K562 (cell line): Measurements from ENCODE around the gene TJP3. TPM values are rescaled to one million over a fixed set of nuclear protein-coding genes. Genes with fewer than 3 reads are reported as not detected.

Experiments
- ATAC-seq: fragments of 200-7000 bp; cut with Tn5 transposase; 3 replicates; pipeline ENCODE4 v1.9.1; 2020; ENCODE audit warnings: moderate library complexity
- BruUV-seq: library from RNA; stranded (reverse); fragments of 400-500 nt; replicated peaks from 2 replicates; lab custom pipeline; 2021; lab: Mats Ljungman, UMichigan
- CTCF ChIA-PET: fragments of 300-600 bp; formaldehyde crosslinking; extraction: SDS; loops from one replicate; lab custom pipeline; 2021; ENCODE audit warnings: low intra/inter-chr PET ratio; lab: Yijun Ruan, JAX
- POLR2A ChIA-PET: fragments of 300-600, 350-650 bp; sonication (Branson Sonifier 250); formaldehyde crosslinking; extraction: SDS; loops from one replicate; lab custom pipeline; 2021; ENCODE audit warnings: antibody characterized with exemption, inconsistent platforms; lab: Yijun Ruan, JAX
- DNase-seq, 4 experiments: peaks; one replicate each; pipeline versions ENCODE4 v3.0.0 to v3.0.0-alpha.2; 2011 to 2018; ENCODE audit warnings: low spot score in 3 of 4, mixed read lengths in 3 of 4; ENCODE audit errors: extremely low read depth in 1 of 4
- FAIRE-seq: peaks from 2 replicates; lab custom pipeline; 2011; peaks lifted over from hg19 to GRCh38; lab: Jason Lieb, UNC
- H2AFZ ChIP-seq: 2 replicates; pipeline ENCODE4 v1.6.0; 2011; ENCODE audit warnings: low read depth, low read length, control low read depth, inconsistent platforms
- H3K27ac ChIP-seq: fragments of 200-600 bp; 3 replicates; pipeline ENCODE4 v1.8.0; 2011; ENCODE audit warnings: low read depth, mild to moderate bottlenecking, control low read depth, inconsistent platforms, low read length, moderate library complexity, mixed read lengths; ENCODE audit errors: extremely low read depth
- H3K27me3 ChIP-seq, 2 experiments: fragments of 300-600 bp in 1 of 2; 2 replicates in 1 of 2; 3 replicates in 1 of 2; pipeline versions ENCODE4 v1.6.0 to v1.8.0; 2011; ENCODE audit warnings: inconsistent platforms in 2 of 2, low read length in 2 of 2, mild to moderate bottlenecking in 1 of 2, mixed read lengths in 1 of 2, moderate library complexity in 1 of 2; ENCODE audit not compliant: control insufficient read depth in 2 of 2, insufficient read depth in 2 of 2
- H3K36me3 ChIP-seq: fragments of 300-600 bp; 3 replicates; pipeline ENCODE4 v1.8.0; 2011; ENCODE audit warnings: mild to moderate bottlenecking, low read length, inconsistent platforms; ENCODE audit not compliant: control insufficient read depth, insufficient read depth
- H3K4me1 ChIP-seq, 2 experiments: fragments of 200-600 bp in 1 of 2; replicated peaks in 1 of 2; 2 replicates in 1 of 2; 3 replicates in 1 of 2; pipeline versions ENCODE4 v1.5.1 to v1.8.0; 2011; ENCODE audit warnings: inconsistent platforms in 2 of 2, low read length in 2 of 2, mild to moderate bottlenecking in 1 of 2, mixed read lengths in 1 of 2, moderate library complexity in 1 of 2; ENCODE audit not compliant: control insufficient read depth in 2 of 2, insufficient read depth in 2 of 2
- H3K4me2 ChIP-seq: 2 replicates; pipeline ENCODE4 v1.6.1; 2011; ENCODE audit warnings: low read length, control low read depth, inconsistent platforms, mixed read lengths; ENCODE audit not compliant: insufficient read depth
- H3K4me3 ChIP-seq: fragments of 200-600 bp; sonication (generic), shearing (Covaris generic); 2 replicates; pipeline ENCODE4 v1.5.1; 2016; ENCODE audit warnings: control low read depth, inconsistent platforms
- H3K79me2 ChIP-seq: fragments of 200-600 bp; 3 replicates; pipeline ENCODE4 v1.8.0; 2011; ENCODE audit warnings: low read length, inconsistent platforms; ENCODE audit not compliant: control insufficient read depth, insufficient read depth
- H3K9ac ChIP-seq, 2 experiments: 2 replicates each; pipeline versions ENCODE4 v1.6.0 to v1.6.1; 2011; ENCODE audit warnings: low read depth in 2 of 2, low read length in 2 of 2, control low read depth in 1 of 2, inconsistent platforms in 1 of 2, mild to moderate bottlenecking in 1 of 2, mixed read lengths in 1 of 2; ENCODE audit not compliant: insufficient read depth in 1 of 2
- H3K9me1 ChIP-seq: one replicate; pipeline ENCODE4 v1.6.0; 2011; ENCODE audit warnings: inconsistent platforms, mild to moderate bottlenecking, low read length, moderate library complexity; ENCODE audit not compliant: control insufficient read depth, insufficient read depth
- H3K9me3 ChIP-seq: replicated peaks from 2 replicates; pipeline ENCODE4 v1.5.1; 2011; ENCODE audit warnings: low read depth, low read length, inconsistent platforms; ENCODE audit not compliant: control insufficient read depth, insufficient read depth
- H4K20me1 ChIP-seq: replicated peaks from 2 replicates; pipeline ENCODE4 v1.6.1; 2011; ENCODE audit warnings: low read length, inconsistent platforms, mixed read lengths; ENCODE audit not compliant: control insufficient read depth, insufficient read depth
- ATF7 ChIP-seq: fragments of 450-650 bp; IDR thresholded peaks from 2 replicates; pipeline ENCODE4 v1.7.1; 2014; ENCODE audit warnings: mild to moderate bottlenecking, moderate library complexity
- BACH1 ChIP-seq: fragments of 200-800 bp; sonication (Bioruptor generic); IDR thresholded peaks from 2 replicates; pipeline ENCODE4 v1.6.1; 2016; ENCODE audit warnings: missing genetic modification characterization, missing compliant biosample characterization
- CTBP1 ChIP-seq: fragments of 450-650 bp; IDR thresholded peaks from 2 replicates; pipeline ENCODE4 v1.6.1; 2016; ENCODE audit warnings: borderline replicate concordance
- FOXA1 ChIP-seq: fragments of 450-650 bp; IDR thresholded peaks from 2 replicates; pipeline ENCODE4 v1.6.1; 2016; ENCODE audit warnings: mild to moderate bottlenecking, borderline replicate concordance
- GABPB1 ChIP-seq: sonication (generic); formaldehyde crosslinking; IDR thresholded peaks from 2 replicates; pipeline ENCODE4 v1.8.0; 2022; ENCODE audit warnings: mild to moderate bottlenecking, missing genetic modification reagents
- MCM3 ChIP-seq: fragments of 450-650 bp; IDR thresholded peaks from 2 replicates; pipeline ENCODE4 v1.6.1; 2016
- NR2C1 ChIP-seq, 2 experiments: fragments of 450-650 bp; IDR thresholded peaks; 2 replicates each; pipeline ENCODE4 v1.6.1; 2017; ENCODE audit warnings: mild to moderate bottlenecking in 2 of 2, antibody characterized with exemption in 1 of 2, inconsistent platforms in 1 of 2, missing compliant biosample characterization in 1 of 2, missing genetic modification characterization in 1 of 2
- PCBP2 ChIP-seq: fragments of 200-400 bp; formaldehyde crosslinking; IDR thresholded peaks from 2 replicates; pipeline ENCODE4 v1.6.1; 2018; ENCODE audit warnings: low read length, low read depth, mild to moderate bottlenecking, moderate library complexity; ENCODE audit not compliant: poor library complexity, severe bottlenecking
- SMARCA4 ChIP-seq: fragments of 450-650 bp; IDR thresholded peaks from 2 replicates; pipeline ENCODE4 v1.6.1; 2016
- TAF7 ChIP-seq: fragments of 450-650 bp; IDR thresholded peaks from 2 replicates; pipeline ENCODE4 v1.6.1; 2016; ENCODE audit warnings: missing genetic modification characterization, missing compliant biosample characterization
- UBTF ChIP-seq, 2 experiments: IDR thresholded peaks; 2 replicates each; pipeline ENCODE4 v1.6.1; 2012; ENCODE audit warnings: improper control_type of control experiment in 2 of 2, low read depth in 2 of 2, low read length in 2 of 2, borderline replicate concordance in 1 of 2
- WGBS: fragments of 100-300 bp; shearing (Covaris generic); methylation state at CpG from one replicate; pipeline ENCODE4 v1.1.6; 2016; ENCODE audit warnings: low coverage, mixed read lengths; ENCODE audit not compliant: insufficient coverage; ENCODE audit errors: missing lambda C conversion rate; 5-methylcytosine and 5-hydroxymethylcytosine counted together
- in situ Hi-C: fragments of 300-500 bp; cut with MboI; formaldehyde crosslinking; loops from 4 replicates; pipeline ENCODE4 v1.15.0; 2018; ENCODE audit warnings: inconsistent platforms, mixed read lengths
- intact Hi-C: fragments of 100-400 bp; cut with micrococcal nuclease; formaldehyde crosslinking; loops from 2 replicates; pipeline ENCODE4 v1.14.2; 2022
- polyA plus RNA-seq, 8 experiments: library from polyadenylated mRNA; depleted of rRNA in 4 of 8; stranded (reverse) in 5 of 8; unstranded in 3 of 8; fragments of >200 nt; fragmentation: Nextera tagmentation in 2 of 8; fragmentation: Illumina TruSeq in 1 of 8; extraction: Ambion mirVana in 2 of 8; extraction: Trizol in 1 of 8; gene quantifications; 2 replicates each; pipeline versions ENCODE4 v1.2.1 to v1.2.3, GENCODE V29; 2011 to 2014; ENCODE audit warnings: inconsistent platforms in 1 of 8, missing spikeins in 1 of 8
- total RNA-seq, 7 experiments: library from RNA; depleted of rRNA in 6 of 7; stranded (reverse); fragments of >200 nt in 6 of 7; fragmentation: Illumina TruSeq in 2 of 7; extraction: Trizol in 2 of 7; gene quantifications; 2 replicates each; pipeline versions ENCODE4 v1.2.1 to v1.2.3, GENCODE V29; 2011 to 2021; ENCODE audit warnings: low replicate concordance in 1 of 7
- TF ChIP-seq, protein P1 (sequence below): sonication (generic); formaldehyde crosslinking; IDR thresholded peaks from 2 replicates; pipeline ENCODE4 v1.8.0; 2023; ENCODE audit warnings: missing genetic modification reagents, mild to moderate bottlenecking, borderline replicate concordance

Gene TJP3
- total and polyA plus RNA-seq, 9 of the 15 experiments (the other 6 are each of a cell fraction or from before 2014, with no cell fraction given), result 0.11 to 2.4 (median 0.57) TPM; not detected in 1

DNA sequence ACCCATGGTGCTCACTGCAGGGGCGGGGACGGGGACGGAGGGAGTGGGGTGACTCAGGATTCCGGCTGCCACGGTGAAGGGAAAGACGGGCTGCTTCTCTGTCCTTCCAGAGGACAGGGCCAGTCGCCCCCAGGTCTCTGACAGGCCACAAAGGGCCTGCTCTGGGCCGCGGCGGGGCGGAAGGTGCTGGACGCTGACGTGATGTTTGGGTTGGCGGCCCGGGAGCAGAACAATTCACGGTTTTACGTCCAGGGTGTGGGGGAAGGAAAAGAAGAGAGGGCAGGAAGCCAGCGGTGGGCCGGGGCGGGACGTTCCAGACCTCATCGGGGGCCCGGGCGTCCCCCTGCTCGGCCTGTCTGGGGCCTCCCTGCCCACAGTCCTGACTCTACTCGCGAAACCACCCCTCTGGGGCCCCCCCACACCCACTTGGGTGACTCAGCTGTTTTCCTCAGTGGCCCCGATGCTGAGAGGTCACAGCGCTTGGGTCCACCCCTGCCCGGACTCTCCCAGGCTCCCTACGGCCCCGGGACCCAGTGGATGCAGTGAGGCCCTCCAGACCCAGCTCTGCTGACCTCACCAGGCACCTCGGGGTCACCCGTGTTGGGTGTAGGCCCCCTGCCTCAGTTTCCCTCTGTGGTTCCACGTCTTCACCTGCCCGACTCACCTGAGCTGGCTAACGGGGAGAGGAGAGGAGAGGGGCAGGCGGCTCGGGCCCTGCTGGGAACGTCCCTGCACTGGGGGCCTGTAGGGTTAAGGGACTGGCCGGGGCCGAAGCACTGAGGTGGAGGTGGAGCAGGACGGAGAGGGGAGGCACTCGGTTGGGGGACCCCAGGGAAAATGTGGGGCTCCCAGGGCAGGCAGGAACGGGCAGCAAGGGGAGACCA, 37.1 kb upstream of the TJP3 start:
- peak overlapping the region; percentile 56 for H2AFZ ChIP-seq
- DNase-seq (peak; percentile 83 to 89 (median 86)), ATAC-seq (peak; percentile 74), FAIRE-seq (peak; percentile 85)
- H3K4me2 ChIP-seq, result peak overlapping the region; percentile 82
- H3K79me2 ChIP-seq, result peaks cover 52% of the 10 kb centered on the region
- peak overlapping the region; percentile 96 for H3K27ac ChIP-seq
- peaks cover 34 to 83% of the 10 kb centered on the region in 2 experiments for H3K4me1 ChIP-seq
- no peaks in the 10 kb centered on the region for H3K9me1 ChIP-seq
- 0 out of 2 replicates have a peak, but pooled peaks cover 4% of the 10 kb centered on the region for H4K20me1 ChIP-seq
- peak overlapping the region; percentile 13 for H3K4me3 ChIP-seq
- in situ Hi-C loops, result no loop called here
- peak overlapping the region; percentile 85 to 90 for H3K9ac ChIP-seq
- H3K9me3 ChIP-seq, result no peaks in the 10 kb centered on the region
- POLR2A ChIA-PET, result interaction anchor here (0.5 to 4.1 kb wide), 18 partner anchors 10 to 307 kb away, joined by 3 to 16 read pairs (median 3); partner anchors contain the start of genes MFSD12 and MRPL54
- WGBS, result 10% methylated on average over 28 of the region's 45 CpGs
- CTCF ChIA-PET, result interaction anchor here (0.6 to 1.6 kb wide), 3 partner anchors 19 to 179 kb away, joined by 3 to 4 read pairs (median 3); no protein-coding TSS in a partner anchor
- no peaks in the 10 kb centered on the region for H3K27me3 ChIP-seq
- intact Hi-C loops, result no loop called here
- BruUV-seq, result no TSS peak
- peaks cover 15% of the 10 kb centered on the region; the same call in 2 of the 3 replicates for H3K36me3 ChIP-seq
- no peak for TF ChIP-seq FOXA1
- TF ChIP-seq SMARCA4, result 0 out of 2 replicates have a peak, but pooled peaks have one; percentile 47
- peak; percentile 62 for TF ChIP-seq NR2C1 (IDR thresholded peaks at IDR 0.05)
- peak; percentile 50; the same call in 1 of the 2 replicates for TF ChIP-seq NR2C1 (tag; IDR thresholded peaks at IDR 0.05)
- TF ChIP-seq, protein P1, sequence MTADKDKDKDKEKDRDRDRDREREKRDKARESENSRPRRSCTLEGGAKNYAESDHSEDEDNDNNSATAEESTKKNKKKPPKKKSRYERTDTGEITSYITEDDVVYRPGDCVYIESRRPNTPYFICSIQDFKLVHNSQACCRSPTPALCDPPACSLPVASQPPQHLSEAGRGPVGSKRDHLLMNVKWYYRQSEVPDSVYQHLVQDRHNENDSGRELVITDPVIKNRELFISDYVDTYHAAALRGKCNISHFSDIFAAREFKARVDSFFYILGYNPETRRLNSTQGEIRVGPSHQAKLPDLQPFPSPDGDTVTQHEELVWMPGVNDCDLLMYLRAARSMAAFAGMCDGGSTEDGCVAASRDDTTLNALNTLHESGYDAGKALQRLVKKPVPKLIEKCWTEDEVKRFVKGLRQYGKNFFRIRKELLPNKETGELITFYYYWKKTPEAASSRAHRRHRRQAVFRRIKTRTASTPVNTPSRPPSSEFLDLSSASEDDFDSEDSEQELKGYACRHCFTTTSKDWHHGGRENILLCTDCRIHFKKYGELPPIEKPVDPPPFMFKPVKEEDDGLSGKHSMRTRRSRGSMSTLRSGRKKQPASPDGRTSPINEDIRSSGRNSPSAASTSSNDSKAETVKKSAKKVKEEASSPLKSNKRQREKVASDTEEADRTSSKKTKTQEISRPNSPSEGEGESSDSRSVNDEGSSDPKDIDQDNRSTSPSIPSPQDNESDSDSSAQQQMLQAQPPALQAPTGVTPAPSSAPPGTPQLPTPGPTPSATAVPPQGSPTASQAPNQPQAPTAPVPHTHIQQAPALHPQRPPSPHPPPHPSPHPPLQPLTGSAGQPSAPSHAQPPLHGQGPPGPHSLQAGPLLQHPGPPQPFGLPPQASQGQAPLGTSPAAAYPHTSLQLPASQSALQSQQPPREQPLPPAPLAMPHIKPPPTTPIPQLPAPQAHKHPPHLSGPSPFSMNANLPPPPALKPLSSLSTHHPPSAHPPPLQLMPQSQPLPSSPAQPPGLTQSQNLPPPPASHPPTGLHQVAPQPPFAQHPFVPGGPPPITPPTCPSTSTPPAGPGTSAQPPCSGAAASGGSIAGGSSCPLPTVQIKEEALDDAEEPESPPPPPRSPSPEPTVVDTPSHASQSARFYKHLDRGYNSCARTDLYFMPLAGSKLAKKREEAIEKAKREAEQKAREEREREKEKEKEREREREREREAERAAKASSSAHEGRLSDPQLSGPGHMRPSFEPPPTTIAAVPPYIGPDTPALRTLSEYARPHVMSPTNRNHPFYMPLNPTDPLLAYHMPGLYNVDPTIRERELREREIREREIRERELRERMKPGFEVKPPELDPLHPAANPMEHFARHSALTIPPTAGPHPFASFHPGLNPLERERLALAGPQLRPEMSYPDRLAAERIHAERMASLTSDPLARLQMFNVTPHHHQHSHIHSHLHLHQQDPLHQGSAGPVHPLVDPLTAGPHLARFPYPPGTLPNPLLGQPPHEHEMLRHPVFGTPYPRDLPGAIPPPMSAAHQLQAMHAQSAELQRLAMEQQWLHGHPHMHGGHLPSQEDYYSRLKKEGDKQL (CRISPR knock-in tag), result no peak
- TF ChIP-seq ATF7, result peak; percentile 60
- peak; percentile 9; the same call in 1 of the 2 replicates for TF ChIP-seq CTBP1
- TF ChIP-seq PCBP2, result no peak
- TF ChIP-seq TAF7, result 0 out of 2 replicates have a peak, but pooled peaks have one; percentile 8
- TF ChIP-seq MCM3, result no peak
- peak; percentile 33; the same call in 1 of the 2 replicates for TF ChIP-seq GABPB1 (CRISPR knock-in tag)
- TF ChIP-seq BACH1 (tag), result peak; percentile 86
- TF ChIP-seq UBTF (IDR thresholded peaks at IDR 0.05; ENCODE audit: borderline replicate concordance in 1 of 2, low read depth in 2 of 2, low read length in 2 of 2), result 0 out of 4 replicates have a peak, but pooled peaks of 1 of the 2 experiments have one; percentile 65
